Vagina (tissue), 2 donors: Measurements from ENCODE around the gene KRT28. TPM values are rescaled to one million over a fixed set of nuclear protein-coding genes. Genes with fewer than 3 reads are reported as not detected.

Experiments used
- DNase-seq, 2 donors: peaks; one replicate each; pipeline ENCODE4 v3.0.0-alpha.2; 2017; ENCODE audit errors: extremely low spot score in 2 of 2
- H3K27ac ChIP-seq: fragments of 200-600 bp; sonication (generic); one replicate; pipeline ENCODE4 v1.5.1; 2019
- H3K27me3 ChIP-seq: fragments of 200-600 bp; sonication (generic); one replicate; pipeline ENCODE4 v1.5.1; 2019
- H3K36me3 ChIP-seq, 2 donors: fragments of 200-600 bp; sonication (generic); one replicate each; pipeline ENCODE4 v1.5.1; 2017 to 2019
- H3K4me1 ChIP-seq: fragments of 200-600 bp; sonication (generic); one replicate; pipeline ENCODE4 v1.5.1; 2019
- H3K4me3 ChIP-seq, 2 donors: fragments of 200-600 bp; sonication (generic); 1 replicate in 1 of 2; 2 replicates in 1 of 2; pipeline ENCODE4 v1.5.1; 2016 to 2019
- H3K9me3 ChIP-seq: fragments of 200-600 bp; sonication (generic); one replicate; pipeline ENCODE4 v1.5.1; 2019
- CTCF ChIP-seq, 3 experiments: fragments of 450-650 bp in 2 of 3; fragments of 200-600 bp in 1 of 3; sonication (generic) in 1 of 3; IDR thresholded peaks; one replicate each; pipeline ENCODE4 v1.5.1; 2017 to 2019; ENCODE audit warnings: antibody characterized with exemption in 3 of 3, mild to moderate bottlenecking in 2 of 3, moderate library complexity in 2 of 3
- POLR2A ChIP-seq, 2 donors: fragments of 450-650 bp; IDR thresholded peaks; one replicate each; pipeline ENCODE4 v1.6.1; 2017; ENCODE audit warnings: antibody characterized with exemption in 2 of 2, mild to moderate bottlenecking in 2 of 2, moderate library complexity in 2 of 2
- POLR2AphosphoS5 ChIP-seq, 2 donors: sonication (generic); formaldehyde crosslinking; IDR thresholded peaks; one replicate each; pipeline ENCODE4 v1.9.0; 2017; ENCODE audit warnings: antibody characterized with exemption in 2 of 2, mild to moderate bottlenecking in 2 of 2, low read depth in 1 of 2; ENCODE audit not compliant: insufficient read depth in 1 of 2
- intact Hi-C: fragments of 100-400 bp; cut with DNase I; formaldehyde crosslinking; loops from one replicate; pipeline ENCODE4 v1.15.1; 2023
- total RNA-seq: library from RNA; depleted of rRNA; stranded (reverse); fragments of >200 nt; gene quantifications from one replicate; pipeline ENCODE4 v1.2.3, GENCODE V29; 2016

KRT28 gene
- total RNA-seq, 1 donor from 2014 or later, result not detected

- no peaks in the 10 kb centered on the region for H3K36me3 ChIP-seq
- no peak overlapping the region for H3K4me3 ChIP-seq
- no peak for DNase-seq
- TF ChIP-seq POLR2A (IDR thresholded peaks at IDR 0.05) (no peak), POLR2AphosphoS5 (IDR thresholded peaks at IDR 0.05; ENCODE audit: insufficient read depth in 1 of 2, low read depth in 1 of 2) (no peak), CTCF (IDR thresholded peaks at IDR 0.05) (no peak)
- no peaks in the 10 kb centered on the region for H3K9me3 ChIP-seq
- no peaks in the 10 kb centered on the region for H3K27me3 ChIP-seq
- peaks cover 9% of the 10 kb centered on the region for H3K4me1 ChIP-seq
- intact Hi-C loops, result no loop called here
- no peak overlapping the region for H3K27ac ChIP-seq
Observed at GRCh38 chr17:40813804-40814203, 14.0 kb upstream of the KRT28 start.

DNA sequence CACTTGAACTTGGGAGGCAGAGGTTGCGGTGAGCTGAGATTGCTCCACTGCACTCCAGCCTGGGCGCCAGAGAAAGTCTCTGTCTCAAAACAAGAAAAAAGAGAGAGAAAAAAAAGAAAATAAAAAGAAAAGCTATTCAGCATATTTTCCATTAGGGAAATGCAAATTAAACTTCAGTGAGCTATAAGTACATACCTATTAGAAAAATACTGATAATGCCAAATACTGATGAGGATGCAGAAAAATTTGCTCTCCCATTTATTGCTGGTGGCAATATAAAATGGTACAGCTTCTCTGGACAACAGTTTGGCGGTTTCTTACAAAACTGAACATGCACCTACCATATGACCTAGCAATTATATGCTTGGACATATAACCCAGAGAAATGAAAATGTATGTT lies 12.9 kb upstream of the KRT28 start:
- H3K27ac ChIP-seq, result no peak overlapping the region
- no peak overlapping the region for H3K4me3 ChIP-seq
- intact Hi-C loops, result no loop called here
- no peaks in the 10 kb centered on the region for H3K36me3 ChIP-seq
- no peaks in the 10 kb centered on the region for H3K9me3 ChIP-seq
- H3K4me1 ChIP-seq, result peaks cover 2% of the 10 kb centered on the region
- H3K27me3 ChIP-seq, result no peaks in the 10 kb centered on the region
- DNase-seq, result no peak
- no peak for TF ChIP-seq CTCF (IDR thresholded peaks at IDR 0.05)
- TF ChIP-seq POLR2A (IDR thresholded peaks at IDR 0.05), result no peak
- TF ChIP-seq POLR2AphosphoS5 (IDR thresholded peaks at IDR 0.05; ENCODE audit: insufficient read depth in 1 of 2, low read depth in 1 of 2), result no peak

- intact Hi-C loops, result no loop called here
- H3K9me3 ChIP-seq, result no peaks in the 10 kb centered on the region
- H3K27ac ChIP-seq, result no peak overlapping the region
- no peak overlapping the region for H3K4me3 ChIP-seq
- DNase-seq, result no peak
- TF ChIP-seq POLR2A (IDR thresholded peaks at IDR 0.05) (no peak), CTCF (IDR thresholded peaks at IDR 0.05) (no peak), POLR2AphosphoS5 (IDR thresholded peaks at IDR 0.05; ENCODE audit: insufficient read depth in 1 of 2, low read depth in 1 of 2) (no peak)
- no peaks in the 10 kb centered on the region for H3K27me3 ChIP-seq
- H3K4me1 ChIP-seq, result no peaks in the 10 kb centered on the region
- no peaks in the 10 kb centered on the region for H3K36me3 ChIP-seq
Observed at GRCh38 chr17:40810494-40810893, 10.7 kb upstream of the KRT28 start.

- intact Hi-C loops, result loop anchor here (10.0 kb wide), 1 partner anchor 845 kb away; no protein-coding TSS in a partner anchor
- Histone ChIP-seq H3K36me3 (no peaks in the 10 kb centered on the region), H3K9me3 (no peaks in the 10 kb centered on the region), H3K4me3 (no peak overlapping the region), H3K27ac (no peak overlapping the region), H3K4me1 (no peaks in the 10 kb centered on the region), H3K27me3 (no peaks in the 10 kb centered on the region)
- TF ChIP-seq CTCF (IDR thresholded peaks at IDR 0.05) (no peak), POLR2A (IDR thresholded peaks at IDR 0.05) (no peak), POLR2AphosphoS5 (IDR thresholded peaks at IDR 0.05; ENCODE audit: insufficient read depth in 1 of 2, low read depth in 1 of 2) (no peak)
- no peak for DNase-seq
Observed at GRCh38 chr17:40809721-40810421, 10.1 kb upstream of the KRT28 start.

DNA sequence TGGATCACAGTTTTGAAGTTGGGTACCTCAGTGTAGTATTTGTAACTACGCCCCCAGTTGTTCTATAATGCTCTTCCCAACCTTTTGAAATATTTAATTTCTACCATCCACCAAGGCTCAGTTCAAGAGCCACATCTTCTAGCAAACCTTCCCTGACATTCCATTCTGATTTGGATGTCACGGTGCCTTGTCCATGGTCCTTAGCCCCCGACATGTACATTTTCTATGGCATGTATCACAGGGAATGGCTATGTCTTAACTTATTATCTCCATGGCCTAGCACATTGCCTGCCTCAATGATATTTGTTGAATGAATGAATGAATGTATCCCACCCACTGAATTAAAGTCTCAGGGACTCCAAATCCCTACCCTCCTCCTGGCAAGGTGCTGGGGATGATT lies 6.4 kb upstream of the KRT28 start:
- no peaks in the 10 kb centered on the region for H3K36me3 ChIP-seq
- intact Hi-C loops, result loop anchor here (10.0 kb wide), 1 partner anchor 849 kb away; no protein-coding TSS in a partner anchor
- no peak for TF ChIP-seq POLR2AphosphoS5 (IDR thresholded peaks at IDR 0.05; ENCODE audit: insufficient read depth in 1 of 2, low read depth in 1 of 2)
- TF ChIP-seq POLR2A (IDR thresholded peaks at IDR 0.05), result no peak
- no peak for TF ChIP-seq CTCF (IDR thresholded peaks at IDR 0.05)
- no peak overlapping the region for H3K27ac ChIP-seq
- no peak overlapping the region for H3K4me3 ChIP-seq
- no peaks in the 10 kb centered on the region for H3K4me1 ChIP-seq
- no peaks in the 10 kb centered on the region for H3K27me3 ChIP-seq
- no peaks in the 10 kb centered on the region for H3K9me3 ChIP-seq
- no peak for DNase-seq
